Upper lobe of left lung (tissue), 4 donors: ENCODE data around the gene NBEAL2.

Source experiments
- CTCF ChIP-seq, 6 experiments: fragments of 450-650 bp in 4 of 6; fragments of 200-600 bp in 2 of 6; sonication (generic) in 2 of 6; IDR thresholded peaks; one replicate each; pipeline ENCODE4 v1.5.1; 2016 to 2019; ENCODE audit warnings: antibody characterized with exemption in 6 of 6
- EP300 ChIP-seq, 4 donors: sonication (generic); formaldehyde crosslinking; IDR thresholded peaks; one replicate each; pipeline ENCODE4 v1.5.1; 2017; ENCODE audit warnings: antibody characterized with exemption in 4 of 4, control low read depth in 2 of 4
- POLR2A ChIP-seq, 4 donors: fragments of 450-650 bp; IDR thresholded peaks; one replicate each; pipeline ENCODE4 v1.5.1; 2016 to 2017; ENCODE audit warnings: antibody characterized with exemption in 4 of 4, mild to moderate bottlenecking in 2 of 4
- POLR2AphosphoS5 ChIP-seq, 2 donors: sonication (generic); formaldehyde crosslinking; IDR thresholded peaks; one replicate each; pipeline ENCODE4 v1.5.1; 2017; ENCODE audit warnings: antibody characterized with exemption in 2 of 2

GRCh38 chr3:47014036-47014435 lies 34.6 kb downstream of the NBEAL2 start:
- TF ChIP-seq CTCF (IDR thresholded peaks at IDR 0.05) = no peak
- no peak for TF ChIP-seq POLR2A (IDR thresholded peaks at IDR 0.05)
- TF ChIP-seq EP300 (IDR thresholded peaks at IDR 0.05) = no peak
- TF ChIP-seq POLR2AphosphoS5 (IDR thresholded peaks at IDR 0.05) = no peak
